HepG2 (cell line): Measurements from ENCODE around the gene MIF4GD. TPM values are rescaled to one million over a fixed set of nuclear protein-coding genes. Genes with fewer than 3 reads are reported as not detected.
A peak's percentile ranks its signal among the peaks of the same experiment; 100 is the strongest.

Experiments
- ATAC-seq: fragments of 200-7000 bp; cut with Tn5 transposase; 3 replicates; pipeline ENCODE4 v1.9.1; 2020; ENCODE audit warnings: mild to moderate bottlenecking, moderate library complexity
- BruUV-seq: library from RNA; stranded (reverse); fragments of 400-500 nt; replicated peaks from 2 replicates; lab custom pipeline; 2021; lab: Mats Ljungman, UMichigan
- CTCF ChIA-PET: fragments of 300-600 bp; formaldehyde crosslinking; extraction: SDS; loops from one replicate; lab custom pipeline; 2021; ENCODE audit warnings: low total read pairs, inconsistent platforms, low intra/inter-chr PET ratio; lab: Yijun Ruan, JAX
- POLR2A ChIA-PET: fragments of 350-600 bp; sonication (Branson Sonifier 250); formaldehyde crosslinking; loops from one replicate; lab custom pipeline; 2020; ENCODE audit warnings: antibody characterized with exemption, inconsistent platforms; lab: Yijun Ruan, JAX
- DNase-seq: peaks from one replicate; pipeline ENCODE4 v3.0.0-alpha.2; 2015; ENCODE audit warnings: low spot score
- FAIRE-seq: peaks from 3 replicates; lab custom pipeline; 2011; peaks lifted over from hg19 to GRCh38; lab: Jason Lieb, UNC
- H2AFZ ChIP-seq: one replicate; pipeline ENCODE4 v1.6.1; 2011; ENCODE audit warnings: low read length, inconsistent platforms
- H3K27ac ChIP-seq: fragments of 300-600 bp; 3 replicates; pipeline ENCODE4 v1.8.0; 2011; ENCODE audit warnings: mixed run types, mild to moderate bottlenecking, mixed read lengths, low read length, inconsistent platforms; ENCODE audit not compliant: insufficient read depth; ENCODE audit errors: extremely low read length
- H3K27me3 ChIP-seq, 2 experiments: fragments of 200-600 bp in 1 of 2; 2 replicates in 1 of 2; 3 replicates in 1 of 2; pipeline versions ENCODE4 v1.6.0 to v1.8.0; 2011; ENCODE audit warnings: low read length in 2 of 2, mild to moderate bottlenecking in 2 of 2, moderate library complexity in 2 of 2, inconsistent platforms in 1 of 2; ENCODE audit not compliant: insufficient read depth in 2 of 2, control insufficient read depth in 1 of 2
- H3K36me3 ChIP-seq, 2 experiments: fragments of 200-600 bp in 1 of 2; replicated peaks in 1 of 2; 2 replicates in 1 of 2; 3 replicates in 1 of 2; pipeline versions ENCODE4 v1.5.1 to v1.8.0; 2011; ENCODE audit warnings: low read length in 2 of 2, inconsistent platforms in 1 of 2; ENCODE audit not compliant: insufficient read depth in 2 of 2, control insufficient read depth in 1 of 2
- H3K4me1 ChIP-seq: 2 replicates; pipeline ENCODE4 v1.5.1; 2012; ENCODE audit warnings: low read length, inconsistent platforms; ENCODE audit not compliant: insufficient read depth
- H3K4me2 ChIP-seq: 2 replicates; pipeline ENCODE4 v1.6.0; 2011; ENCODE audit warnings: low read depth, low read length, inconsistent platforms
- H3K4me3 ChIP-seq, 3 experiments: fragments of 200-600 bp in 1 of 3; sonication (generic), shearing (Covaris generic) in 1 of 3; replicated peaks in 1 of 3; 2 replicates each; pipeline ENCODE4 v1.5.1; 2011 to 2016; ENCODE audit warnings: low read length in 3 of 3, inconsistent platforms in 2 of 3, low read depth in 2 of 3, mild to moderate bottlenecking in 2 of 3, control low read depth in 1 of 3, mixed read lengths in 1 of 3; ENCODE audit not compliant: insufficient read depth in 1 of 3
- H3K79me2 ChIP-seq: one replicate; pipeline ENCODE4 v1.6.1; 2011; ENCODE audit warnings: low read length, inconsistent platforms; ENCODE audit not compliant: insufficient read depth
- H3K9ac ChIP-seq: 2 replicates; pipeline ENCODE4 v1.6.0; 2011; ENCODE audit warnings: mild to moderate bottlenecking, low read depth, low read length, inconsistent platforms; ENCODE audit not compliant: insufficient read depth
- H3K9me3 ChIP-seq: 2 replicates; pipeline ENCODE4 v1.5.1; 2012; ENCODE audit warnings: mild to moderate bottlenecking, low read length
- H4K20me1 ChIP-seq: 2 replicates; pipeline ENCODE4 v1.6.0; 2011; ENCODE audit warnings: inconsistent platforms, mild to moderate bottlenecking, low read length, moderate library complexity; ENCODE audit not compliant: insufficient read depth
- POLR2AphosphoS2 ChIP-seq: IDR thresholded peaks from 2 replicates; pipeline ENCODE4 v1.6.1; 2011; ENCODE audit warnings: low read depth, low read length, improper control_type of control experiment
- SKI ChIP-seq: fragments of 450-650 bp; IDR thresholded peaks from one replicate; pipeline ENCODE4 v1.6.1; 2018; ENCODE audit warnings: mild to moderate bottlenecking; ENCODE audit not compliant: partially characterized antibody
- ZBTB25 ChIP-seq: IDR thresholded peaks from 2 replicates; pipeline ENCODE4 v1.6.1; 2018; ENCODE audit warnings: missing genetic modification reagents
- ZGPAT ChIP-seq: IDR thresholded peaks from 2 replicates; pipeline ENCODE4 v1.6.1; 2016; ENCODE audit warnings: mild to moderate bottlenecking
- ZNF260 ChIP-seq: sonication (generic); formaldehyde crosslinking; IDR thresholded peaks from 2 replicates; pipeline ENCODE4 v1.4.0; 2020; ENCODE audit warnings: missing genetic modification reagents, low read depth, mild to moderate bottlenecking, borderline replicate concordance
- ZNF280B ChIP-seq: sonication (generic); formaldehyde crosslinking; IDR thresholded peaks from 2 replicates; pipeline ENCODE4 v1.5.0; 2020; ENCODE audit warnings: missing genetic modification reagents, mild to moderate bottlenecking, borderline replicate concordance
- ZNF746 ChIP-seq: sonication (generic); formaldehyde crosslinking; IDR thresholded peaks from 2 replicates; pipeline ENCODE4 v1.8.0; 2022; ENCODE audit warnings: mild to moderate bottlenecking, missing genetic modification reagents
- ZNF777 ChIP-seq: sonication (generic); formaldehyde crosslinking; IDR thresholded peaks from 2 replicates; pipeline ENCODE4 v1.4.0; 2020; ENCODE audit warnings: missing genetic modification reagents
- WGBS: methylation state at CpG from one replicate; pipeline ENCODE4 v1.1.6; 2017; ENCODE audit warnings: low lambda C conversion rate; 5-methylcytosine and 5-hydroxymethylcytosine counted together
- in situ Hi-C: cut with HindIII; loops from 2 replicates; pipeline ENCODE4 v1.10.0; 2017; ENCODE audit warnings: low pct_unique_long_range_greater_than_20kb; ENCODE audit not compliant: extremely low pct_ligation_motif_present
- intact Hi-C: fragments of 100-400 bp; cut with micrococcal nuclease; formaldehyde crosslinking; loops from one replicate; pipeline ENCODE4 v1.10.0; 2022; ENCODE audit not compliant: unreplicated experiment
- polyA plus RNA-seq, 8 experiments: library from polyadenylated mRNA; depleted of rRNA in 3 of 8; stranded (reverse) in 7 of 8; unstranded in 1 of 8; fragments of >200 nt; fragmentation: Illumina TruSeq in 4 of 8; extraction: Trizol in 4 of 8; gene quantifications; 2 replicates each; pipeline versions ENCODE4 v1.2.1 to v1.2.3, GENCODE V29; 2011 to 2016; ENCODE audit warnings: low read depth in 4 of 8, missing spikeins in 1 of 8, mixed read lengths in 1 of 8; ENCODE audit not compliant: insufficient read depth in 1 of 8
- total RNA-seq, 5 experiments: library from RNA; depleted of rRNA; stranded (reverse); fragments of >200 nt; fragmentation: Illumina TruSeq; extraction: Trizol; gene quantifications; 2 replicates each; pipeline ENCODE4 v1.2.3, GENCODE V29; 2016; ENCODE audit warnings: low read depth in 1 of 5
- TF ChIP-seq, protein P1 (sequence below): sonication (generic); formaldehyde crosslinking; IDR thresholded peaks from 2 replicates; pipeline ENCODE4 v1.5.0; 2020; ENCODE audit warnings: mild to moderate bottlenecking, missing genetic modification reagents
- TF ChIP-seq, protein P2 (sequence below): IDR thresholded peaks from 2 replicates; pipeline ENCODE4 v1.6.1; 2016; ENCODE audit warnings: low read depth, missing genetic modification reagents, missing compliant biosample characterization

The MIF4GD gene
- total and polyA plus RNA-seq, 2 of the 13 experiments (the other 11 are each of a cell fraction or from before 2014, with no cell fraction given) = 14.0 to 28.0 TPM

GRCh38 chr17:75265614-75266315 is 5.3 kb downstream of the MIF4GD start:
- ATAC-seq = no peak
- POLR2A ChIA-PET = interaction anchor here (2.8 kb wide), 1 partner anchor 140 kb away, joined by 13 read pairs; the partner anchor contains the start of gene GRB2
- TF ChIP-seq ZNF260 (CRISPR knock-in tag) = no peak
- no peak for TF ChIP-seq ZNF746
- TF ChIP-seq ZNF777 (CRISPR knock-in tag) = no peak
- TF ChIP-seq SKI = no peak
- TF ChIP-seq, protein P1, sequence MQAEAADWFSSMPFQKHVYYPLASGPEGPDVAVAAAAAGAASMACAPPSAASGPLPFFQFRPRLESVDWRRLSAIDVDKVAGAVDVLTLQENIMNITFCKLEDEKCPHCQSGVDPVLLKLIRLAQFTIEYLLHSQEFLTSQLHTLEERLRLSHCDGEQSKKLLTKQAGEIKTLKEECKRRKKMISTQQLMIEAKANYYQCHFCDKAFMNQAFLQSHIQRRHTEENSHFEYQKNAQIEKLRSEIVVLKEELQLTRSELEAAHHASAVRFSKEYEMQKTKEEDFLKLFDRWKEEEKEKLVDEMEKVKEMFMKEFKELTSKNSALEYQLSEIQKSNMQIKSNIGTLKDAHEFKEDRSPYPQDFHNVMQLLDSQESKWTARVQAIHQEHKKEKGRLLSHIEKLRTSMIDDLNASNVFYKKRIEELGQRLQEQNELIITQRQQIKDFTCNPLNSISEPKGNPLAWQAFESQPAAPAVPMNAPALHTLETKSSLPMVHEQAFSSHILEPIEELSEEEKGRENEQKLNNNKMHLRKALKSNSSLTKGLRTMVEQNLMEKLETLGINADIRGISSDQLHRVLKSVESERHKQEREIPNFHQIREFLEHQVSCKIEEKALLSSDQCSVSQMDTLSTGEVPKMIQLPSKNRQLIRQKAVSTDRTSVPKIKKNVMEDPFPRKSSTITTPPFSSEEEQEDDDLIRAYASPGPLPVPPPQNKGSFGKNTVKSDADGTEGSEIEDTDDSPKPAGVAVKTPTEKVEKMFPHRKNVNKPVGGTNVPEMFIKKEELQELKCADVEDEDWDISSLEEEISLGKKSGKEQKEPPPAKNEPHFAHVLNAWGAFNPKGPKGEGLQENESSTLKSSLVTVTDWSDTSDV (CRISPR knock-in tag) = 0 out of 2 replicates have a peak, but pooled peaks have one; percentile 51
- TF ChIP-seq, protein P2, sequence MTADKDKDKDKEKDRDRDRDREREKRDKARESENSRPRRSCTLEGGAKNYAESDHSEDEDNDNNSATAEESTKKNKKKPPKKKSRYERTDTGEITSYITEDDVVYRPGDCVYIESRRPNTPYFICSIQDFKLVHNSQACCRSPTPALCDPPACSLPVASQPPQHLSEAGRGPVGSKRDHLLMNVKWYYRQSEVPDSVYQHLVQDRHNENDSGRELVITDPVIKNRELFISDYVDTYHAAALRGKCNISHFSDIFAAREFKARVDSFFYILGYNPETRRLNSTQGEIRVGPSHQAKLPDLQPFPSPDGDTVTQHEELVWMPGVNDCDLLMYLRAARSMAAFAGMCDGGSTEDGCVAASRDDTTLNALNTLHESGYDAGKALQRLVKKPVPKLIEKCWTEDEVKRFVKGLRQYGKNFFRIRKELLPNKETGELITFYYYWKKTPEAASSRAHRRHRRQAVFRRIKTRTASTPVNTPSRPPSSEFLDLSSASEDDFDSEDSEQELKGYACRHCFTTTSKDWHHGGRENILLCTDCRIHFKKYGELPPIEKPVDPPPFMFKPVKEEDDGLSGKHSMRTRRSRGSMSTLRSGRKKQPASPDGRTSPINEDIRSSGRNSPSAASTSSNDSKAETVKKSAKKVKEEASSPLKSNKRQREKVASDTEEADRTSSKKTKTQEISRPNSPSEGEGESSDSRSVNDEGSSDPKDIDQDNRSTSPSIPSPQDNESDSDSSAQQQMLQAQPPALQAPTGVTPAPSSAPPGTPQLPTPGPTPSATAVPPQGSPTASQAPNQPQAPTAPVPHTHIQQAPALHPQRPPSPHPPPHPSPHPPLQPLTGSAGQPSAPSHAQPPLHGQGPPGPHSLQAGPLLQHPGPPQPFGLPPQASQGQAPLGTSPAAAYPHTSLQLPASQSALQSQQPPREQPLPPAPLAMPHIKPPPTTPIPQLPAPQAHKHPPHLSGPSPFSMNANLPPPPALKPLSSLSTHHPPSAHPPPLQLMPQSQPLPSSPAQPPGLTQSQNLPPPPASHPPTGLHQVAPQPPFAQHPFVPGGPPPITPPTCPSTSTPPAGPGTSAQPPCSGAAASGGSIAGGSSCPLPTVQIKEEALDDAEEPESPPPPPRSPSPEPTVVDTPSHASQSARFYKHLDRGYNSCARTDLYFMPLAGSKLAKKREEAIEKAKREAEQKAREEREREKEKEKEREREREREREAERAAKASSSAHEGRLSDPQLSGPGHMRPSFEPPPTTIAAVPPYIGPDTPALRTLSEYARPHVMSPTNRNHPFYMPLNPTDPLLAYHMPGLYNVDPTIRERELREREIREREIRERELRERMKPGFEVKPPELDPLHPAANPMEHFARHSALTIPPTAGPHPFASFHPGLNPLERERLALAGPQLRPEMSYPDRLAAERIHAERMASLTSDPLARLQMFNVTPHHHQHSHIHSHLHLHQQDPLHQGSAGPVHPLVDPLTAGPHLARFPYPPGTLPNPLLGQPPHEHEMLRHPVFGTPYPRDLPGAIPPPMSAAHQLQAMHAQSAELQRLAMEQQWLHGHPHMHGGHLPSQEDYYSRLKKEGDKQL (CRISPR knock-in tag) = no peak
- no peak for TF ChIP-seq POLR2AphosphoS2
- no peak for TF ChIP-seq ZBTB25 (CRISPR knock-in tag)
- 0 out of 2 replicates have a peak, but pooled peaks have one; percentile 32 for TF ChIP-seq ZNF280B (CRISPR knock-in tag)
- no peak for TF ChIP-seq ZGPAT (CRISPR knock-in tag)

More at GRCh38 chr17:75265614-75266315, 5.3 kb downstream of the MIF4GD start:
- H3K27ac ChIP-seq = no peak overlapping the region
- intact Hi-C loops (no loop called here), in situ Hi-C loops (loop anchor here (5.0 kb wide), 1 partner anchor 147 kb away; no protein-coding TSS in a partner anchor)
- no peak overlapping the region for H3K4me2 ChIP-seq
- no TSS peak for BruUV-seq
- no peak overlapping the region for H3K4me3 ChIP-seq
- no peaks in the 10 kb centered on the region for H3K9me3 ChIP-seq
- H4K20me1 ChIP-seq = no peaks in the 10 kb centered on the region
- FAIRE-seq (no peak), DNase-seq (no peak)
- WGBS = 95% methylated on average over 17 of the region's 17 CpGs
- no peak overlapping the region for H3K9ac ChIP-seq
- no peak overlapping the region for H2AFZ ChIP-seq
- H3K27me3 ChIP-seq = no peaks in the 10 kb centered on the region; a peak in 1 of 5 replicates
- H3K36me3 ChIP-seq = peaks cover 13 to 29% of the 10 kb centered on the region in 2 experiments
- CTCF ChIA-PET = no interaction called here
- peaks cover 46% of the 10 kb centered on the region for H3K4me1 ChIP-seq
- peaks cover 25% of the 10 kb centered on the region for H3K79me2 ChIP-seq
